Suprapubic skin (tissue), 4 donors: Measurements from ENCODE around the gene TFF2. TPM values are rescaled to one million over a fixed set of nuclear protein-coding genes. Genes with fewer than 3 reads are reported as not detected.

ENCODE experiments used
- DNase-seq, 2 donors: peaks; one replicate each; pipeline ENCODE4 v3.0.0-alpha.2; 2019; ENCODE audit warnings: low spot score in 2 of 2
- H3K27ac ChIP-seq: fragments of 200-600 bp; sonication (generic); one replicate; pipeline ENCODE4 v1.5.1; 2019
- H3K27me3 ChIP-seq: fragments of 200-600 bp; sonication (generic); one replicate; pipeline ENCODE4 v1.5.1; 2019
- H3K36me3 ChIP-seq: fragments of 200-600 bp; sonication (generic); one replicate; pipeline ENCODE4 v1.5.1; 2019
- H3K4me1 ChIP-seq: fragments of 200-600 bp; sonication (generic); one replicate; pipeline ENCODE4 v1.5.1; 2019
- H3K4me3 ChIP-seq: fragments of 200-600 bp; sonication (generic); one replicate; pipeline ENCODE4 v1.5.1; 2019; ENCODE audit warnings: mild to moderate bottlenecking
- H3K9me3 ChIP-seq: fragments of 200-600 bp; sonication (generic); one replicate; pipeline ENCODE4 v1.5.1; 2019
- EP300 ChIP-seq: sonication (generic); formaldehyde crosslinking; IDR thresholded peaks from one replicate; pipeline ENCODE4 v1.6.1; 2017; ENCODE audit warnings: antibody characterized with exemption
- POLR2A ChIP-seq, 2 donors: fragments of 450-650 bp; IDR thresholded peaks; one replicate each; pipeline ENCODE4 v1.6.1; 2017; ENCODE audit warnings: antibody characterized with exemption in 2 of 2, mild to moderate bottlenecking in 2 of 2, moderate library complexity in 2 of 2
- POLR2AphosphoS5 ChIP-seq, 3 donors: sonication (generic); formaldehyde crosslinking; IDR thresholded peaks; one replicate each; pipeline ENCODE4 v1.6.1; 2017; ENCODE audit warnings: antibody characterized with exemption in 3 of 3
- WGBS: methylation state at CpG from one replicate; pipeline ENCODE4 v1.1.5; 2018; 5-methylcytosine and 5-hydroxymethylcytosine counted together
- total RNA-seq, 4 donors: library from RNA; depleted of rRNA; stranded (reverse); fragments of >200 nt; gene quantifications; one replicate each; pipeline ENCODE4 v1.1.0, GENCODE V29; 2016
- TF ChIP-seq, protein P1 (sequence below), 2 donors: fragments of 200-600 bp in 1 of 2; fragments of 450-650 bp in 1 of 2; sonication (generic) in 1 of 2; IDR thresholded peaks; one replicate each; pipeline ENCODE4 v1.5.1; 2016 to 2019; ENCODE audit warnings: antibody characterized with exemption in 2 of 2, mild to moderate bottlenecking in 1 of 2, moderate library complexity in 1 of 2

TFF2 gene
- total RNA-seq, 4 donors from 2014 or later, result not detected

DNA sequence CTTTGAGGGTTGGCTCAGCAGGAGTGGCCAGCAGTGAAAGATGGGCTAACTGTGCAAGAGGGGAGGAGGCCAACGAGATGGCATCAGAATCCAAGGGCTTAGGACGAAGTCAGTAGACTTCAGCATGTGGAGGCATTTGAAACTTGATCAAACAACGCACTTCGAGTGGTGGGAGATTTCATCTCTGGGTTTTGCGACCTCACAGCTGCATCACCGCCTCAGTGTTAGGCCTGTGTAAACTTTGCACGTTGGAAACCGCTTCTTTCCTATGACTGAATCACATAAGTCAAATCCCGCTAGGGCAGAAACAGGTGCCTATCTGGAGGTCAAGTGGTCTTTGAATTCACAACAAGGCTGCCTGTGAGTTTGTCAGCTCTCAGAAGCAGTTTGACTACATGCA is 53.4 kb downstream of the TFF2 start:
- WGBS, result 84% methylated on average over 9 of the region's 9 CpGs

DNA sequence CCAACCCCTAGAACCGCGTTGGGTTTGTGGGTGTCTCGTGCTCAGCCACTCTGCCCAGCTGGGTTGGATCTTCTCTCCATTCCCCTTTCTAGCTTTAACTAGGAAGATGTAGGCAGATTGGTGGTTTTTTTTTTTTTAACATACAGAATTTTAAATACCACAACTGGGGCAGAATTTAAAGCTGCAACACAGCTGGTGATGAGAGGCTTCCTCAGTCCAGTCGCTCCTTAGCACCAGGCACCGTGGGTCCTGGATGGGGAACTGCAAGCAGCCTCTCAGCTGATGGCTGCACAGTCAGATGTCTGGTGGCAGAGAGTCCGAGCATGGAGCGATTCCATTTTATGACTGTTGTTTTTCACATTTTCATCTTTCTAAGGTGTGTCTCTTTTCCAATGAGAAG is 54.3 kb downstream of the TFF2 start:
- Histone ChIP-seq H3K27me3 (no peaks in the 10 kb centered on the region), H3K36me3 (peaks cover 42% of the 10 kb centered on the region), H3K4me1 (no peaks in the 10 kb centered on the region), H3K9me3 (no peaks in the 10 kb centered on the region), H3K27ac (no peak overlapping the region), H3K4me3 (no peak overlapping the region)
- WGBS, result 59% methylated on average over 7 of the region's 7 CpGs
- no peak for DNase-seq
- no peak for TF ChIP-seq EP300
- TF ChIP-seq POLR2AphosphoS5 (IDR thresholded peaks at IDR 0.05), result no peak
- TF ChIP-seq, protein P1, sequence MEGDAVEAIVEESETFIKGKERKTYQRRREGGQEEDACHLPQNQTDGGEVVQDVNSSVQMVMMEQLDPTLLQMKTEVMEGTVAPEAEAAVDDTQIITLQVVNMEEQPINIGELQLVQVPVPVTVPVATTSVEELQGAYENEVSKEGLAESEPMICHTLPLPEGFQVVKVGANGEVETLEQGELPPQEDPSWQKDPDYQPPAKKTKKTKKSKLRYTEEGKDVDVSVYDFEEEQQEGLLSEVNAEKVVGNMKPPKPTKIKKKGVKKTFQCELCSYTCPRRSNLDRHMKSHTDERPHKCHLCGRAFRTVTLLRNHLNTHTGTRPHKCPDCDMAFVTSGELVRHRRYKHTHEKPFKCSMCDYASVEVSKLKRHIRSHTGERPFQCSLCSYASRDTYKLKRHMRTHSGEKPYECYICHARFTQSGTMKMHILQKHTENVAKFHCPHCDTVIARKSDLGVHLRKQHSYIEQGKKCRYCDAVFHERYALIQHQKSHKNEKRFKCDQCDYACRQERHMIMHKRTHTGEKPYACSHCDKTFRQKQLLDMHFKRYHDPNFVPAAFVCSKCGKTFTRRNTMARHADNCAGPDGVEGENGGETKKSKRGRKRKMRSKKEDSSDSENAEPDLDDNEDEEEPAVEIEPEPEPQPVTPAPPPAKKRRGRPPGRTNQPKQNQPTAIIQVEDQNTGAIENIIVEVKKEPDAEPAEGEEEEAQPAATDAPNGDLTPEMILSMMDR (IDR thresholded peaks at IDR 0.05), result no peak
- no peak for TF ChIP-seq POLR2A (IDR thresholded peaks at IDR 0.05)

More for the DNA sequence above, 53.4 kb downstream of the TFF2 start:
- Histone ChIP-seq H3K4me3 (no peak overlapping the region), H3K27ac (no peak overlapping the region), H3K4me1 (no peaks in the 10 kb centered on the region), H3K27me3 (no peaks in the 10 kb centered on the region), H3K9me3 (no peaks in the 10 kb centered on the region), H3K36me3 (peaks cover 34% of the 10 kb centered on the region)
- DNase-seq, result no peak
- TF ChIP-seq POLR2A (IDR thresholded peaks at IDR 0.05) (no peak), POLR2AphosphoS5 (IDR thresholded peaks at IDR 0.05) (no peak), EP300 (no peak)
- TF ChIP-seq, protein P1 (IDR thresholded peaks at IDR 0.05), result no peak

Other genes starting within 250 kb of the TFF2 start
- gene ABCG1, start 131.9 kb downstream of the TFF2 start, total RNA-seq, result 10 to 100 TPM; 32.0 to 54.0 (median 35.2) TPM
- gene TFF3, start 35.6 kb downstream of the TFF2 start, total RNA-seq, result 1 to 10 TPM in 3 of 4 donors, not detected in 1; 1.9 to 8.0 (median 5.5) TPM
- not detected for gene TFF1, start 15.5 kb upstream of the TFF2 start, total RNA-seq
- gene TMPRSS3, start 45.1 kb upstream of the TFF2 start, total RNA-seq, result 1 to 10 TPM in 2 of 4 donors, under 1 TPM in 1, not detected in 1; 0.34 to 1.6 (median 1.0) TPM
- 1 to 10 TPM in 1 of 4 donors, under 1 TPM in 2, not detected in 1; 0.36 to 1.0 (median 0.47) TPM for gene UBASH3A, start 52.9 kb upstream of the TFF2 start, total RNA-seq
- 1 to 10 TPM in 3 of 4 donors, under 1 TPM in 1; 0.81 to 3.2 (median 2.0) TPM for gene RSPH1, start 145.2 kb upstream of the TFF2 start, total RNA-seq
- 10 to 100 TPM; 10.2 to 23.1 (median 19.6) TPM for gene SLC37A1, start 162.9 kb upstream of the TFF2 start, total RNA-seq